Fibroblast of the conjunctiva (primary cell): ENCODE results near the gene NFATC4.
A peak's percentile ranks its signal among the peaks of the same experiment; 100 is the strongest.
"Not testable (repeated sequence)": the region's sequence is repeated elsewhere in the genome, so short reads cannot be mapped to it uniquely, and the experiment has no call there.

ENCODE experiments used
- DNase-seq: peaks from one replicate; pipeline ENCODE4 v3.0.0-alpha.2; 2010; ENCODE audit warnings: low read depth

Gene NFATC4

GRCh38 chr14:24339284-24340151 lies 28.5 kb upstream of the NFATC4 start, which contains the start of gene RIPK3:
TSS of gene RIPK3 (minus strand) at chr14:24339991. CDS start at chr14:24339826, 165 bp downstream.
- no peak for DNase-seq

GRCh38 chr14:24340606-24341005 lies 27.4 kb upstream of the NFATC4 start:
- DNase-seq: no peak

DNA sequence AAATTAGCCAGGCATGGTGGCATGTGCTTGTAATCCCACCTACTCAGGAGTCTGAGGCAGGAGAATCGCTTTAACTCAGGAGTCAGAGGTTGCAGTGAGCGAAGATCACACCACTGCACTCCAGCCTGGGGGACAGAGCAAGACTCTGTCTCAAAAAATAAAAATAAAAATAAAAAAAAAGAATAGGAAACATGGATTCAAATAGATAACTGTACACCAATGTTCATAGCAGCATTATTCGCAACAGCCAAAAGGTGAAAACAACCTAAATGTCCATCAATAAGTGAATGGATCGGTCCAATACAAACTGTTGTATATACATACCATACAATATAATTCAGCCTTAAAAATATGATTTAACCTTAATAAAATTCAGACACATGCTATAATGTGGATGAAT lies 25.1 kb upstream of the NFATC4 start:
- DNase-seq: no peak

GRCh38 chr14:24343795-24344660 lies 24.0 kb upstream of the NFATC4 start:
- no peak for DNase-seq

DNA sequence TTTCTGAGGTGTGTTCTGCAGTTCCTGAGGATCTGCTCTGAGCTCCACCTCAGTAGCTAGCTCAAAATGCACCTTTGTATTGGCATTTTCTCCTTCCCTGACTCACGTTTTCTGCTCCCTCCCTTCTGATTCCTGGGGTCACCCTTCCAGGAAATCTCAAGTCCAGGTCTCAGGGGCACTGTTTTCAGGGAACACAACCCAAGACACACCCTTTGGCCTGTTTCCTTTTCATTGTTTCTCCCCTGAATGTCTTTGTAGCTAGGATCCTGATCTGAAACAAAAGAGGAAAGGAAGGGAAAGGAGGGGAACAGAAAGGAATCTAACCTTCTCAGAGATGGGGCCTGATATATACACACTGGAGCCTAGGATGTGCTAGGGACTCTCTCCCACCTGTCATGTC lies 20.9 kb upstream of the NFATC4 start:
- DNase-seq: no peak

GRCh38 chr14:24348186-24348585 lies 19.8 kb upstream of the NFATC4 start:
- no peak for DNase-seq

DNA sequence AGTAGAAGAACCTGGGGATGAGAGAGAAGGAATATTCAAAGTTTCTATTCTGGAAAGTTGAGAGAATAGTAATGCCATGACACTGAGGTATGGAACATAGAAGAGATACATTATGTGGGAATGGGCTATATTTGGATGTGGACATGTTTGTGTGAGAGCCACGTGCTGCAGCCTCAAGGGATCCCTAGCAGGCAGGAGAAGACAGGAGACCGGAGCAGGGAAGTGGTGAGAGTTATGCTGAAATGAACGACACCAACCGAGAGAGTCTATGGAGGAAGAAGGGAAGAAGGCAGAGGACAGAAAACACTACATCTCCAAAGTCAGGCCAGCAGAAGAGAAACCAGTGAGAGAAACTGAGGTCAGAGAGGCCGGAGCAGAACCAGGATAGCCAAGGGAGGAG lies 18.2 kb upstream of the NFATC4 start:
- DNase-seq: no peak

- DNase-seq: no peak
These were observed 16.5 kb upstream of the NFATC4 start for GRCh38 chr14:24351517-24351916.

DNA sequence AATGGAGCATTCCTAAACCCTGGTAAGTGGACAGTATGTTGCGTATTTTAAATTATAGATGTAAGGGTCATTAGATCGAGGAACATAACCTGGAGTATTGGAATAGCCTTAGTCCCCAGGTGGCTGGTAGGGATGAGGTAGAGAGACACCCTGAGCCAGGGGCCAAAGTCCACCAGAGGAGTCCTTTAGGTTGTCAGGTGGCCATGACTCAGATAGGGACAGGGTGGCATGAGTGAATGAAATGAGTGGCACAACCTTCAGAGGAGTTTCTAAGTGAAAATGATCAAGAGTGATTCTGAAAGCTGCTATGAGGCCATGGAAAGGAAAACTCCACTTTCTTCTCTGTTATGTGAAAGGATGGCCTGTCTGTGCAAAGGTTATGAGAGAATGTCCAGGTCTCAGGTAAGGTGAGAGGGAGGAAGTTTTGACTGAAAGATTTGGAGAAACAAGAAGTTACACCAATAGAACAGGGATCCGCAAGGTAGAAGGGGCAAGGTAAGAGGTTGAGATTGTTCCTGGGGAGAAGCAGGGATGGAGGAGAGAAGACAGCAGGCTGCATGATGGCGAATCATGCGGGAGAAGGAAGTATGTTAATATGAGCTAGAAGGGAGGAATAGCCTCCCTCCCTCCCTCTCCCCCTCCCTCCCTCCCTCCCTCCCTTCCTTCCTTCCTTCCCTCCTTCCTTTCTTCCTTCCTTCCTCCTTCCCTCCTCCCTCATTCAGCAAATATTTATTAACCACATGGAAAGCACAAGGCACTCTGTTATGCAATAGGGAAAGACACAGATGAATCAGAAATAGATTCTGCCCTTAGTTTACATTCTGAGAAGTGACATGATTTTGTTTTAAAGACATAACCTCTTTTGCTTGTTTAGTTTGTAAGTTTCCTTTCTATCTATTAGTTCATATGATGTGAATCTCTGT lies 14.2 kb upstream of the NFATC4 start:
- DNase-seq: no peak

DNA sequence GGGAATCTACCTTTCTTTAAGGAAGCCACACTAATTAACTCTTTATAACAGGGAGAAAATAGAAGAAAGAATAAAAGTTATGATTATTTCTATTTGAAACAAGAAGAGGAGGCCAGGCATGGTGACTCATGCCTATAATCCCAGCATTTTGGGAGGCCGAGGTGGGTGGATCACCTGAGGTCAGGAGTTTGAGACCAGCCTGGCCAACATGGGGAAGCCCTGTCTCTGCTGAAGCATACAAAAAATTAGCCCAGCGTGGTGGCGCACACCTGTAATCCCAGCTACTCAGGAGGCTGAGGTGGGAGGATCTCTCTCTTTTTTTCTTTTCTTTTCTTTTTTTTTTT lies 13.5 kb upstream of the NFATC4 start:
- not testable (repeated sequence) for DNase-seq

DNA sequence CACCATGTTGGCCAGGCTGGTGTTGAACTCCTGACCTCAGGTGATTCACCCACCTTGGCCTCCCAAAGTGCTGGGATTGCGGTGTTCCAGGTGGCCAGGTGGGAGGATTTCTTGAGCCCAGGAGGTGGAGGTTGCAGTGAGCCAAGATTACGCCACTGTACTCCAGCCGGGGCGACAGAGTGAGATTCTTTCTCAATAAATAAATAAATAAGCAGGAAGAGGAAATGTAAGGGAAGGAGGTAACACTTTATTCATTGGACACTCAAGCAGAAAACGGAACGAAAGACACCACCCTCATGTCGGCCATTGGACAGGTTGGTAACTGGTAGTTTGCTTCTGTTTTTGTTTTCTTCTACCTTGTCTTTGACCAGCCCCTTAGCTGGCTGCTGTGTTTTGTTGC lies 13.0 kb upstream of the NFATC4 start:
- no peak for DNase-seq

- no peak for DNase-seq
These were observed 11.8 kb upstream of the NFATC4 start for GRCh38 chr14:24356208-24356607.

- DNase-seq: no peak
These were observed 7.7 kb upstream of the NFATC4 start for GRCh38 chr14:24360281-24360680.

- DNase-seq: no peak
These were observed 6.7 kb upstream of the NFATC4 start for GRCh38 chr14:24361326-24361725.

DNA sequence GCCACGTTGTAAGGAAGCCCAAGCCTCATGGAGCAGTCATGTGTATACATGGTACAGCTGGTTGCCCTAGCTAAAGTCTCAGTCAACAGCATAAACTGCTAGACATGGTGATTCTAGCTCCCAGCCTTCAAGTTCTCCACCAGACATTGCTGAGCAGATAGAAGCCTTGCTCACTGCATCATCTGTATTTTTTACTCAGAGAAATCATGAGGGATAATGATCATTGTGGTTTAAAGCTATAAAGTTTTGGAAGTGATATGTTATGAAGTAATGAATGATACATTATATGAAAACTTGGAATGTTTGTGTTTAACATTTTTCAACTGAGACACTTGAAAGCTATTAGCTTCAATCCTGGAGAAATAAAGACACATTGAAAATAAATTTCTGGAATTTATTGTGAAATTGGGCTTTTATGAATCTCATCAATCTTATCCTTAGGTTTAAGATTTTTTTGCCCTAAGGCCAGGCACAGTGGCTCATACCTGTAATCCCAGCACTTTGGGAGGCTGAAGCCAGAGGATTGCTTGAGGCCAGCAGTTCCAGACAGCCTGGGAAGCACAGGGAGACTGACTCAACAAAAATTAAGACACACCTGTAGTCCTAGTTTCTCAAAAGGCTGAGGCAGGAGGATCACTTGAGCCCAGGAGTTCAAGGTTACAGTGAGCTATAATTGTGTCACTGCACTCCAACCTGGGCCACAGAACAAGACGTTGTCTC lies 5.6 kb upstream of the NFATC4 start:
- DNase-seq: no peak

DNA sequence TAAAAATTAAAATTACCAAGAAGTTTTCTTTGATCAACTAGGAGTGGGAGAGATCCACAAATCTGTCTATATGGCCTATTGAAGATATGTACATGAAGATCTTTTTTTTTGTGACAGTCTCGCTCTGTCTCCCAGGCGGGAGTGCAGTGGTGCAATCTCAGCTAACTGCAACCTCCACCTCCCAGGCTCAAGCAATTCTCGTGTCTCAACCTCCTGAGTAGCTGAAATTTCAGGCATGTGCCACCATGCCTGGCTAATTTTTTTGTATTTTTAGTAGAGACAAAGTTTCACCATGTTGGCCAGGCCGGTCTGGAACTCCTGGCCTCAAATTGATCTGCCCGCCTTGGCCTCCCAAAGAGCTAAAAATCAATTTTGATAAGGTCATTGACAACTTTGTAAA lies 4.6 kb upstream of the NFATC4 start:
- no peak for DNase-seq

DNA sequence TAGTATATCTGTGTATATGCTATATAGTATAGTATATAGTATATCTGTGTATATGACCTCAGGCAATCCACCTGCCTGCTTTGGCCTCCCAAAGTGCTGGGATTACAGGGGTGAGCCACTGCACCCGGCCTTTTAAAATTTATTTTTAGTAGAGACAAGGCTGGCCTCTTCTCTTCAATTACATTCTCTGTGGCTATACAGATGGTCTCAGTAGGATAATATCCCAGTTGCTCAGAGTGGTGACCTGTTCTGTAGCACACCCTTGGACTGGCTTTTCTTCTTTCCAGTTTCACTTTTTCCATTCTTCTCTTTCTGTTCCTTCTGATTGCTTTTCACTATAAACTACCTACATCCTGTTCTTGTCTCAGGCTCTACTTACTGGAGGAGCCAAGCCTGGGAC lies 3.1 kb upstream of the NFATC4 start:
- no peak for DNase-seq

GRCh38 chr14:24365600-24366412 lies 2.2 kb upstream of the NFATC4 start:
- peak; percentile 91 for DNase-seq

- DNase-seq: no peak
These were observed 1.6 kb upstream of the NFATC4 start for GRCh38 chr14:24366413-24366720.

DNA sequence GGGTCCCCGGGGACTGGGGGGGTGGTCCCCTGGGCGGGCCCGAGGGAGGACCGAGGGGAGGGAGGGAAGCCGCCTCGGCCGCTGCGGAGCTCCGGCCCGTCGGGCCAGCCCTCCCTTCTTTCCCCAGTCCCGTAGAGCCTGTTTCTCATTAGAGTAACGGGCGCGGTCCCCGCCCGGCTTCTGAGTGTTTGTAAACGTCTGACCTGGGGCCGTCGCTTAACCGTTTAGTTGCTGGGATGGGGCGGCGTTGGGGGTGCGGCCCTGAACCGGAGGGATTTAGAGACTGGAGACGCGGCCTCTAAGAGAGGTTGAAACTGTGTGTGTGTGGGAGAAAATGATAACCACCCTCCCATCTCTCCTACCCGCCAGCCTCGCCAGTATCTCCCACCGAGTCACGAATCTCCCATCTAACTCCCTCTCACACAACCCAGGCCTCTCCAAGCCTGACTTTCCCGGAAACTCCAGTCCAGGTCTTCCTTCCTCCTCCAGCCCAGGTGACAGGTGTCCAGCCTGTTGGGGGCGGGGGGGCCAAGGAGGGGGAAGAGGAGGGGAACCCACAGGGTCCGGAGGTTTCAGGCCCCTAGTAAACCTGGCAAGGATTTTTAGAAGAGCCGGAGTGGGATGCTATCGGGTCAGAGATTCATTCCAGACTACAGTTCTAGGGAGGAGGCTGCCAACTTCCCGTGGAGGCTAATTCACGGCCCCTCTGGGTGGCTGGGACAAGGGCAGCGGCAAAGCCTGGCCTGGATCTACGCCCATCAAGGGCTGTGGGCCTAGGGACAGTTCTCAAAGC lies 1.1 kb upstream of the NFATC4 start:
- peak; percentile 97 for DNase-seq
